ENCODE data around the gene ZNF182.

DNA sequence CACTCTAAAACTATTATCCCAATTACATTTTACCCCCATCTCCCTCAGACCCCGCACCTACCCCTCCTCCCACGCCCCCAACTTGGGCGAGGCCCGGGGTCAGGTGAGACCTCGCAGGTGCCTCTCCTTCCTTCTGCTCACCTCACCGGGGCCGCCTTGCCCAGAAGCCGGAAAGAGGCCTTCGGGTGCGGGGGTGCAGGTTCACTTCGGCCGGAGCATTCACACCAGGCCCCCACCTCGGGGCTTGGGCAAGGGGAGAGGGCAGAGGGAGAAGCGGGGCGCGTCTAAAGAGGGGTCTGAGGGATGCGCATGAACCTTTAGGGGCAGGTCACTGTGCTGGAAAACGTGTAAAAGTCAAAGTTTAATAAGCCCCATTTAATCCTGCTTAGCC is 427 bp downstream of the ZNF182 start:
- TF ChIP-seq, protein P1, sequence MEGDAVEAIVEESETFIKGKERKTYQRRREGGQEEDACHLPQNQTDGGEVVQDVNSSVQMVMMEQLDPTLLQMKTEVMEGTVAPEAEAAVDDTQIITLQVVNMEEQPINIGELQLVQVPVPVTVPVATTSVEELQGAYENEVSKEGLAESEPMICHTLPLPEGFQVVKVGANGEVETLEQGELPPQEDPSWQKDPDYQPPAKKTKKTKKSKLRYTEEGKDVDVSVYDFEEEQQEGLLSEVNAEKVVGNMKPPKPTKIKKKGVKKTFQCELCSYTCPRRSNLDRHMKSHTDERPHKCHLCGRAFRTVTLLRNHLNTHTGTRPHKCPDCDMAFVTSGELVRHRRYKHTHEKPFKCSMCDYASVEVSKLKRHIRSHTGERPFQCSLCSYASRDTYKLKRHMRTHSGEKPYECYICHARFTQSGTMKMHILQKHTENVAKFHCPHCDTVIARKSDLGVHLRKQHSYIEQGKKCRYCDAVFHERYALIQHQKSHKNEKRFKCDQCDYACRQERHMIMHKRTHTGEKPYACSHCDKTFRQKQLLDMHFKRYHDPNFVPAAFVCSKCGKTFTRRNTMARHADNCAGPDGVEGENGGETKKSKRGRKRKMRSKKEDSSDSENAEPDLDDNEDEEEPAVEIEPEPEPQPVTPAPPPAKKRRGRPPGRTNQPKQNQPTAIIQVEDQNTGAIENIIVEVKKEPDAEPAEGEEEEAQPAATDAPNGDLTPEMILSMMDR (conservative IDR thresholded peaks at IDR 0.05): no peak
- TF ChIP-seq ZFX (IDR thresholded peaks at IDR 0.05): no peak
